ENCODE measurements around the gene ALDH3A1. TPM values are rescaled to one million over a fixed set of nuclear protein-coding genes. Genes with fewer than 3 reads are reported as not detected.
A peak's percentile ranks its signal among the peaks of the same experiment; 100 is the strongest.

ALDH3A1 gene
- total RNA-seq, result 1.5 TPM
- 5.3 TPM for polyA plus RNA-seq

GRCh38 chr17:19747829-19748806, at the start of gene ALDH3A1:
ALDH3A1 (minus strand) TSS chr17:19748298; CDS start chr17:19745129, 3,169 bp downstream.
- no peak within 1 kb of the TSS for H3K27ac ChIP-seq (ENCODE audit: low read depth)
- WGBS, result 58% methylated on average over 25 of the region's 25 CpGs
- DNase-seq (ENCODE audit: extremely low spot score), result no peak
- no peak within 1 kb of the TSS for H3K4me3 ChIP-seq (ENCODE audit: low read depth, low read length)
- H3K4me1 ChIP-seq (ENCODE audit: insufficient read depth), result no peaks in the 10 kb centered on the region
- H3K36me3 ChIP-seq (ENCODE audit: insufficient read depth), result no peaks in the 10 kb centered on the region

- H3K27ac ChIP-seq (ENCODE audit: low read depth), result no peak overlapping the region
- DNase-seq (ENCODE audit: extremely low spot score), result no peak
- 97% methylated on average over 4 of the region's 4 CpGs for WGBS
- H3K36me3 ChIP-seq (ENCODE audit: insufficient read depth), result peaks cover 16% of the 10 kb centered on the region
- H3K4me1 ChIP-seq (ENCODE audit: insufficient read depth), result no peaks in the 10 kb centered on the region
- H3K4me3 ChIP-seq (ENCODE audit: low read depth, low read length), result no peak overlapping the region
These were observed 48.4 kb upstream of the ALDH3A1 start for GRCh38 chr17:19796457-19796856.

GRCh38 chr17:19791918-19792550, 43.9 kb upstream of the ALDH3A1 start:
- peaks cover 14% of the 10 kb centered on the region for H3K36me3 ChIP-seq (ENCODE audit: insufficient read depth)
- WGBS, result 97% methylated on average over 3 of the region's 3 CpGs
- DNase-seq (ENCODE audit: extremely low spot score), result no peak

GRCh38 chr17:19787733-19788357, 39.7 kb upstream of the ALDH3A1 start:
- no peak for DNase-seq (ENCODE audit: extremely low spot score)
- 89% methylated on average over 7 of the region's 7 CpGs for WGBS
- Histone ChIP-seq H3K27ac (ENCODE audit: low read depth) (no peak overlapping the region), H3K4me1 (ENCODE audit: insufficient read depth) (no peaks in the 10 kb centered on the region), H3K36me3 (ENCODE audit: insufficient read depth) (no peaks in the 10 kb centered on the region), H3K4me3 (ENCODE audit: low read depth, low read length) (no peak overlapping the region)

More at GRCh38 chr17:19791918-19792550, 43.9 kb upstream of the ALDH3A1 start:
- H3K4me3 ChIP-seq (ENCODE audit: low read depth, low read length), result no peak overlapping the region
- H3K27ac ChIP-seq (ENCODE audit: low read depth), result no peak overlapping the region
- H3K4me1 ChIP-seq (ENCODE audit: insufficient read depth), result no peaks in the 10 kb centered on the region

- DNase-seq (ENCODE audit: extremely low spot score), result no peak
- 62% methylated on average over 4 of the region's 4 CpGs for WGBS
- Histone ChIP-seq H3K36me3 (ENCODE audit: insufficient read depth) (peaks cover under 1% of the 10 kb centered on the region), H3K4me3 (ENCODE audit: low read depth, low read length) (no peak overlapping the region), H3K4me1 (ENCODE audit: insufficient read depth) (no peaks in the 10 kb centered on the region), H3K27ac (ENCODE audit: low read depth) (no peak overlapping the region)
These were observed 37.8 kb upstream of the ALDH3A1 start for GRCh38 chr17:19785854-19786253.

- H3K36me3 ChIP-seq (ENCODE audit: insufficient read depth), result peaks cover 2% of the 10 kb centered on the region
- no peaks in the 10 kb centered on the region for H3K4me1 ChIP-seq (ENCODE audit: insufficient read depth)
- no peak overlapping the region for H3K27ac ChIP-seq (ENCODE audit: low read depth)
- no peak overlapping the region for H3K4me3 ChIP-seq (ENCODE audit: low read depth, low read length)
- no peak for DNase-seq (ENCODE audit: extremely low spot score)
- 91% methylated on average over 9 of the region's 9 CpGs for WGBS
These were observed 33.7 kb upstream of the ALDH3A1 start for GRCh38 chr17:19781488-19782458.

GRCh38 chr17:19780846-19781245, 32.7 kb upstream of the ALDH3A1 start:
- Histone ChIP-seq H3K4me1 (ENCODE audit: insufficient read depth) (no peaks in the 10 kb centered on the region), H3K4me3 (ENCODE audit: low read depth, low read length) (no peak overlapping the region), H3K27ac (ENCODE audit: low read depth) (no peak overlapping the region), H3K36me3 (ENCODE audit: insufficient read depth) (peaks cover 2% of the 10 kb centered on the region)
- WGBS, result 90% methylated on average over 4 of the region's 4 CpGs
- no peak for DNase-seq (ENCODE audit: extremely low spot score)

- no peak overlapping the region for H3K4me3 ChIP-seq (ENCODE audit: low read depth, low read length)
- H3K27ac ChIP-seq (ENCODE audit: low read depth), result no peak overlapping the region
- DNase-seq (ENCODE audit: extremely low spot score), result no peak
- WGBS, result 88% methylated on average over 6 of the region's 6 CpGs
- H3K36me3 ChIP-seq (ENCODE audit: insufficient read depth), result no peaks in the 10 kb centered on the region
- H3K4me1 ChIP-seq (ENCODE audit: insufficient read depth), result no peaks in the 10 kb centered on the region
These were observed 25.4 kb upstream of the ALDH3A1 start for GRCh38 chr17:19773534-19773933.

GRCh38 chr17:19771971-19772630, 24.0 kb upstream of the ALDH3A1 start:
- no peaks in the 10 kb centered on the region for H3K4me1 ChIP-seq (ENCODE audit: insufficient read depth)
- 45% methylated on average over 7 of the region's 7 CpGs for WGBS
- no peaks in the 10 kb centered on the region for H3K36me3 ChIP-seq (ENCODE audit: insufficient read depth)
- no peak for DNase-seq (ENCODE audit: extremely low spot score)
- H3K27ac ChIP-seq (ENCODE audit: low read depth), result no peak overlapping the region
- no peak overlapping the region for H3K4me3 ChIP-seq (ENCODE audit: low read depth, low read length)

GRCh38 chr17:19770985-19771735, 23.1 kb upstream of the ALDH3A1 start:
- no peak for DNase-seq (ENCODE audit: extremely low spot score)

GRCh38 chr17:19769946-19770652, 22.0 kb upstream of the ALDH3A1 start:
- Histone ChIP-seq H3K4me1 (ENCODE audit: insufficient read depth) (no peaks in the 10 kb centered on the region), H3K27ac (ENCODE audit: low read depth) (peak overlapping the region; percentile 49), H3K4me3 (ENCODE audit: low read depth, low read length) (no peak overlapping the region), H3K36me3 (ENCODE audit: insufficient read depth) (no peaks in the 10 kb centered on the region)
- no peak for DNase-seq (ENCODE audit: extremely low spot score)
- 64% methylated on average over 7 of the region's 7 CpGs for WGBS

More at GRCh38 chr17:19770985-19771735, 23.1 kb upstream of the ALDH3A1 start:
- Histone ChIP-seq H3K36me3 (ENCODE audit: insufficient read depth) (no peaks in the 10 kb centered on the region), H3K4me1 (ENCODE audit: insufficient read depth) (no peaks in the 10 kb centered on the region), H3K4me3 (ENCODE audit: low read depth, low read length) (no peak overlapping the region), H3K27ac (ENCODE audit: low read depth) (no peak overlapping the region)
- 74% methylated on average over 6 of the region's 6 CpGs for WGBS
